Uterus (tissue), 2 donors: ENCODE measurements around the gene RICTOR.

Source experiments
- POLR2A ChIP-seq, 2 donors: fragments of 450-650 bp; IDR thresholded peaks; one replicate each; pipeline ENCODE4 v1.6.1; 2016; ENCODE audit warnings: antibody characterized with exemption in 2 of 2, mild to moderate bottlenecking in 1 of 2, moderate library complexity in 1 of 2
- TF ChIP-seq, protein P1 (sequence below), 4 experiments: fragments of 200-600 bp in 2 of 4; fragments of 450-650 bp in 2 of 4; sonication (generic) in 2 of 4; IDR thresholded peaks; one replicate each; pipeline ENCODE4 v1.5.1; 2016 to 2019; ENCODE audit warnings: antibody characterized with exemption in 4 of 4, mild to moderate bottlenecking in 2 of 4, moderate library complexity in 1 of 4

DNA sequence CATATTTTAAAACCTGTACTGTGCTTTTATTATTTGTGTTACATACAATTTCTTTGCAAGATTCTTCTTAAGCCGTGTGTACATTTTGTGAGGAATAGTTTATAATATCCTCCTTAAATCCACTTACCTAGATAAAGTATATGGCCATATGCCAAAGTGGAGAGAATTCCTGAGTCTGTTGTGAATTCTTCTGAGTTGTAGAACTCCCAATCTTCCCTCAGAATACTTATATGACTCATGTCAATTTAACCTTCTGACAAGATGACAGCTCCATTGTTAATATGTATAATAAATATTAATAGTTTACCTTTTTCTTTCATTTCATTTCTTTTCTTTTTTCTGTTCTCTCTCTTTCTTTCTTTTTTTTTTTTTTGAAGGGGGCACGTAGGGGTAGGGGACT, 6.0 kb upstream of the RICTOR start:
- TF ChIP-seq, protein P1, sequence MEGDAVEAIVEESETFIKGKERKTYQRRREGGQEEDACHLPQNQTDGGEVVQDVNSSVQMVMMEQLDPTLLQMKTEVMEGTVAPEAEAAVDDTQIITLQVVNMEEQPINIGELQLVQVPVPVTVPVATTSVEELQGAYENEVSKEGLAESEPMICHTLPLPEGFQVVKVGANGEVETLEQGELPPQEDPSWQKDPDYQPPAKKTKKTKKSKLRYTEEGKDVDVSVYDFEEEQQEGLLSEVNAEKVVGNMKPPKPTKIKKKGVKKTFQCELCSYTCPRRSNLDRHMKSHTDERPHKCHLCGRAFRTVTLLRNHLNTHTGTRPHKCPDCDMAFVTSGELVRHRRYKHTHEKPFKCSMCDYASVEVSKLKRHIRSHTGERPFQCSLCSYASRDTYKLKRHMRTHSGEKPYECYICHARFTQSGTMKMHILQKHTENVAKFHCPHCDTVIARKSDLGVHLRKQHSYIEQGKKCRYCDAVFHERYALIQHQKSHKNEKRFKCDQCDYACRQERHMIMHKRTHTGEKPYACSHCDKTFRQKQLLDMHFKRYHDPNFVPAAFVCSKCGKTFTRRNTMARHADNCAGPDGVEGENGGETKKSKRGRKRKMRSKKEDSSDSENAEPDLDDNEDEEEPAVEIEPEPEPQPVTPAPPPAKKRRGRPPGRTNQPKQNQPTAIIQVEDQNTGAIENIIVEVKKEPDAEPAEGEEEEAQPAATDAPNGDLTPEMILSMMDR (IDR thresholded peaks at IDR 0.05), result no peak
- no peak for TF ChIP-seq POLR2A (IDR thresholded peaks at IDR 0.05)
